ELR (cell line): Measurements from ENCODE around the gene PCGF6.
"Not testable (repeated sequence)": the region's sequence is repeated elsewhere in the genome, so short reads cannot be mapped to it uniquely, and the experiment has no call there.

ENCODE experiments used
- DNase-seq: peaks from one replicate; pipeline ENCODE4 v3.0.0-alpha.2; 2015; ENCODE audit warnings: low read depth

PCGF6 gene, protein sequence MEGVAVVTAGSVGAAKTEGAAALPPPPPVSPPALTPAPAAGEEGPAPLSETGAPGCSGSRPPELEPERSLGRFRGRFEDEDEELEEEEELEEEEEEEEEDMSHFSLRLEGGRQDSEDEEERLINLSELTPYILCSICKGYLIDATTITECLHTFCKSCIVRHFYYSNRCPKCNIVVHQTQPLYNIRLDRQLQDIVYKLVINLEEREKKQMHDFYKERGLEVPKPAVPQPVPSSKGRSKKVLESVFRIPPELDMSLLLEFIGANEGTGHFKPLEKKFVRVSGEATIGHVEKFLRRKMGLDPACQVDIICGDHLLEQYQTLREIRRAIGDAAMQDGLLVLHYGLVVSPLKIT

DNA sequence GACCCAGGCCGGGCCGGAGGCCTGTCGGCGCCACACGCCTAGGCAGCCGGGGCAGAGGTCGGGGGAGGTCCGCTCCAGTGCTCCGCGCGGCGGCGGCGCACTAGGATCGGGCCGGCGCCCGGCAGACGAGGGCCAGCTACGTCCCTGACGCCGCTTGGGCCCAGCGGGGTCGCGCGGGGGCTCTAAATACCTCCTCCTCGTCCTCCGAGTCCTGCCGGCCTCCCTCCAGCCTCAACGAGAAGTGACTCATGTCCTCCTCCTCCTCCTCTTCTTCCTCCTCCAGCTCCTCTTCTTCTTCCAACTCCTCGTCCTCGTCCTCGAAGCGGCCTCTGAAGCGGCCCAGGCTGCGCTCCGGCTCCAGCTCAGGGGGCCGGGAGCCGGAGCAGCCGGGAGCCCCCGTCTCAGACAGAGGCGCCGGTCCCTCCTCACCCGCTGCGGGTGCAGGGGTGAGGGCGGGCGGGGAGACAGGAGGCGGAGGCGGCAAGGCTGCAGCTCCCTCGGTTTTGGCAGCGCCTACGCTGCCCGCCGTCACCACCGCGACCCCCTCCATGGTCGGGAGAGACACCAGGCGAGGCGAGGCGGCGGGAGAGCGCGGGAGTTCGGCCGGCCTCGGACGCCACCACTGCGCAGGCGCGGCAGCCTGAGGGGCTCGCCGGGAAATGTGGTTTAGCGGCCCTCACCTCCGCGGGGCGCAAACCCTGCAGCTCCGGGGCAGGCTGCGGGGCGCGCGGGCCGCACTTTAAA lies at the start of gene PCGF6:
TSS of gene PCGF6 (minus strand) at position 624 of the 744 bp plus-strand sequence. CDS start at position 550, 74 bp downstream.
- DNase-seq: peak; percentile 85

DNA sequence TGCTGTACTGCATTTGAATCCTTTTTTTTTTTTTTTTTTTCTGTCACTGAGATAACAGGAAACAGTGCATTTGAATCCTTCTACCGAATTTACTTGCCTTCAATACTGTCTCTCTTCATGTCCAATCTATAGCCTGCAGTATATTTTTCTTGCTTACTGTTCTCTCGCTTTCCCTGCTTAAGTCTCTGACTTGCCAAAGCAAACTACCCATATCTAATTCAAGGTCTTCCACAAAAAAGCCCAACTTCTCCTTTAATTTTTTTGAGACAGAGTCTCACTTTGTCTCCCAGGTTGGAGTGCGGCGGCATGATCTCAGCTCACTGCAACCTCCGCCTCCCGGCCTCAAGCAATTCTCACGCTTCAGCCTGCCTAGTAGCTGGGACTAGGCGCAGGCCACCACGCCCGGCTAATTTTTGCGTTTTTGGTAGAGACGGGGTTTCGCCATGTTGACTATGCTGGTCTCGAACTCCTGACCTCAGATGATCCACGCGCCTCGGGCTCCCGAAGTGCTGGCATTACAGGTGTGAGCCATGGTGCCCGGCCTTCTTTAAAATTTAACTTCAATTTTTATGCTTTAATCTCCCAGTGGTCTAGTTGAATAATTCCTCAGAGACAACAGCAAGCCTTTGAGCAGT lies 46.4 kb upstream of the PCGF6 start:
- peak; percentile 31 for DNase-seq

- no peak for DNase-seq
Observed at GRCh38 chr10:103396789-103397087, 45.8 kb upstream of the PCGF6 start.

DNA sequence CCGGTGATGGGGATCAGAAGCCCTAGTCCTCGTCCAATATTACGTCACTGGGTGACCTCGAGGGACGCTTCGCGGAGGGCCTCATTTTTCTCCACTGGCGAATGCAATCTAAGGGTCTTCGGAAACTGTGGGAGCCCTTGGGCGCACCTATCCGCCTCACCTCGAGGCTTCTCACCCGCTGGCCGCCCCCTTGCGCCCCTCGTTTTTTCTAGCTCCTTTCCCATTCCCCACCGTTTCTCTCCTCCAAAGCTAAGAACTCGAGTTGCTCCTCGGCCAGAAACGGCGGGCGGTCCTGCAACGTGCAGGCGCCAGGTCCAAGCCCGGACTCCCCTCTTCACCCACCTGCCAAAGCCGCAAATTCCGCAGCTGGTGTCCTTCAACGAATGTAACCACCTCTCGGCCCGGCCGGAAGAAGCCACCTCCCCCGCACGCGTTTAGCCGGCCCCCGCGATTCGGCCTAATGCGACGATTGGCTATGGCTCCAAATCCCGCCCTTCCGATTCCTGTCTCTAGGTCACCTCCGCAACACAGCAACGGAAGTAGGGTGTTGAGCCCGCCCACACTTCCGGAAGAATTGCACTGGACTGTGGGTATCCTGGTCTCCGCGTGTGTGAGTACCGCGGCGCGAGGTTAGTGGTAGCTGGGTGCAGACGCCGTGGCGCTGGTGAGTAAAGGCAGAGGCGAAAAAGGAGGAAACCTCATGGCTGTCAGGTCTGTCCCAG lies 45.3 kb upstream of the PCGF6 start, which contains the start of the genes ATP5MK and PDCD11:
TSS of gene ATP5MK (minus strand) at position 409 of the 722 bp plus-strand sequence. CDS start 4,018 bp downstream, outside the sequence.
TSS of gene PDCD11 (plus strand) at position 560 of the 722 bp plus-strand sequence. CDS start 1,801 bp downstream, outside the sequence.
- peak; percentile 99 for DNase-seq

- DNase-seq: peak; percentile 37
Observed at GRCh38 chr10:103395754-103396066, 44.8 kb upstream of the PCGF6 start.

GRCh38 chr10:103394180-103394579 lies 43.2 kb upstream of the PCGF6 start:
- DNase-seq: no peak

DNA sequence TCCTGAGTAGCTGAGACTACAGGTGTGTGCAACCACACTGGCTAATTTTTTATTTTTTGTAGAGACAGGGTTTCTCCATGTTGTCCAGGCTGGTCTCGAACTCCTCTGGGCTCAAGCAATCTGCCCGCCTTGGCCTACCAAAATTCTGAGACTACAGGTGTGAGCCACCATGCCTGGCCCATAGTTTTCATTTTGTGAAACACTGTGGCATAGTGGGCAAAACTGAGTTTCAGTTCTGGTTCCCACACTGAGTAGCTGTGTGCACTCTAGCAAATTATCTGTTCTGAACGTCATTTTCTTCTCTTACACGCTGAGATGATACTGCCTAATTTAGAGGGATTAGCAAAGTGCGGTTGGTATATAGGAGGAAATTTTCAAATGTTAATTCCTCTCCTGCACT lies 31.8 kb upstream of the PCGF6 start:
- DNase-seq: no peak

GRCh38 chr10:103374263-103374662 lies 23.3 kb upstream of the PCGF6 start:
- no peak for DNase-seq

DNA sequence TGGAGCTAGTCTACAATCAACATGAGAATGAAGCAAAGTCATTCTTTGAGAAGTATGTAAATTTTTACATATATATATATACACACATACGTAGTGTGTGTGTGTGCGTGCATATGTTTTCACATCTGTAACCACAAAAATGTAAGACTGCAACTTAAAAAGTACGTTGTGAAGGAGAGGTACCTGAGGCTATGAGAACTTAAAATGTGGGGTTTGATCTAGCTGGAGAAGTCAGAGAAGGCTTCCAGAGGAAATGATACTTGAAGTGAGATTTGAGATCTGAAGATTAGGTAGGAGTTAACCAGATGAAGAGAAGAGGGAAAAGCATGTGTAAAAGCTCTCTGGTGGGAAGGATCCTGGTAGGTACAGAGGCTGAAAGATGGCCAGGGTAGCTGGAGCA lies 22.6 kb upstream of the PCGF6 start:
- no peak for DNase-seq

DNA sequence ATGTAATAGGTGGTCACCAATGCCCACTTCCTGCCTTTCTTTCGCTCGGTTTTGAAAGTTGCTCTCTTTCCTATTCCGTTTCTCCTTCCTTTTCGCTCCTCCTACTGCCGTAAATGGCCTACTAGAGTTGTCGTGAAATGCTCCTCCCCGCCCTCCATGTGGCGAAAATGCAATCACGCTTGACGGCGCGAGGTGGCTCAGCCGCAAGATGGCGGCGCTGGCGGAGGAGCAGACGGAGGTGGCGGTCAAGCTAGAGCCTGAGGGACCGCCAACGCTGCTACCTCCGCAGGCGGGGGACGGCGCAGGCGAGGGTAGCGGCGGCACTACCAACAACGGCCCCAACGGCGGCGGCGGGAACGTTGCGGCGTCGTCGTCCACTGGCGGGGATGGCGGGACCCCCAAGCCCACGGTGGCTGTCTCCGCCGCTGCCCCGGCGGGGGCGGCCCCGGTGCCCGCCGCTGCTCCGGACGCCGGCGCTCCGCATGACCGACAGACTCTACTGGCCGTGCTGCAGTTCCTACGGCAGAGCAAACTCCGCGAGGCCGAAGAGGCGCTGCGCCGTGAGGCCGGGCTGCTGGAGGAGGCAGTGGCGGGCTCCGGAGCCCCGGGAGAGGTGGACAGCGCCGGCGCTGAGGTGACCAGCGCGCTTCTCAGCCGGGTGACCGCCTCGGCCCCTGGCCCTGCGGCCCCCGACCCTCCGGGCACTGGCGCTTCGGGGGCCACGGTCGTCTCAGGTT lies 17.0 kb upstream of the PCGF6 start, which contains the start of gene TAF5:
TSS of gene TAF5 (plus strand) at position 195 of the 737 bp plus-strand sequence. CDS start at position 209, 14 bp downstream.
- DNase-seq: peak; percentile 98

GRCh38 chr10:103367379-103367781 lies 16.4 kb upstream of the PCGF6 start:
- no peak for DNase-seq

DNA sequence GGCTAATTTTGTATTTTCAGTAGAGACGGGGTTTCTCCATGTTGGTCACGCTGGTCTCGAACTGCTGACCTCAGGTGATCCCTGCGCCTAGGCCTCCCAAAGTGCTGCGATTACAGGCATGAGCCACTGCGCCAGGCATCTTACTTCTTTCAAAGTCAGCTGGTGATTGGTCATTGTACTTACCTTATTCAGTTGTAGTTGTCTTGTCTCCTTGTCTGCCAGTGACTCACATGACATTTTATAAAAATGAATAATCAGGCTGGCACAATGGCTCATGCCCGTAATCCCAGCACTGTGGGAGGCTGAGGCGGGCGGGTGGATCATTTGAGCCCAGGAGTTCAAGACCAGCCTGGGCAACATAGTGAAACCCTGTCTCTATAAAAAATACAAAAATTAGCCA lies 9.9 kb upstream of the PCGF6 start:
- DNase-seq: peak; percentile 68

DNA sequence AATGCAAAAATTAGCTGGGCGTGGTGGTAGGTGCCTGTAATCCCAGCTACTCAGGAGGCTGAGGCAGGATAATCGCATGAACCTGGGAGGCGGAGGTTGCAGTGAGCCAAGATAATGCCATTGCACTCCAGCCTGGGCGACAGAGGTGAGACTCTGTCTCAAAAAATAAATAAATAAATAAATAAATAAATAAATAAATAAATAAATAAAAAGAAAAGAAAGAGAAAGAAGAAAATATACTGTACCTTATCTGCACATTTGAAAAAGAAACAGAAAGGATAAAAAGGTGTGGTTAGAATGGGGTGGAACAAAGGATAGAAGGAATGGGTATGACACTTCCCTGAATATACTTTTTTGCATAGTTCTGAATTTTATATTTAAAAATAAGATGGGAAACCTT lies 8.6 kb upstream of the PCGF6 start:
- not testable (repeated sequence) for DNase-seq

GRCh38 chr10:103355906-103356599 lies 5.1 kb upstream of the PCGF6 start:
- DNase-seq: no peak

DNA sequence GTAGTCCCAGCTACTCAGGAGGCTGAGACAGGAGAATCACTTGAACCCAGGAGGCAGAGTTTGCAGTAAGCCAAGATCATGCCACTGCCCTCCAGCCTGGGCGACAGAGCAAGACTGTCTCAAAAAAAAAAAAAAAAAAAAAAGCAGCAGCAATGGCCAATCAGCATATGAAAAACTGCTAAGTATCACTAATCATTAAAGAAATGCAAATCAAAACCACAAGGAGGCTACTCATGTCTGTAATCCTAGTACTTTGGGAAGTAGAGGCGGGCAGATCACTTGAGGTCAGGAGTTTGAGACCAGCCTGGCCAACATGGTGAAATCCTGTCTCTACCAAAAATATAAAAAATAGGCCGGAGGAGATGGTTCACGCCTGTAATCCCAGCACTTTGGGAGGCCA lies 3.6 kb upstream of the PCGF6 start:
- DNase-seq: not testable (repeated sequence)

- peak; percentile 27 for DNase-seq
Observed at GRCh38 chr10:103353281-103353680, 2.3 kb upstream of the PCGF6 start.

DNA sequence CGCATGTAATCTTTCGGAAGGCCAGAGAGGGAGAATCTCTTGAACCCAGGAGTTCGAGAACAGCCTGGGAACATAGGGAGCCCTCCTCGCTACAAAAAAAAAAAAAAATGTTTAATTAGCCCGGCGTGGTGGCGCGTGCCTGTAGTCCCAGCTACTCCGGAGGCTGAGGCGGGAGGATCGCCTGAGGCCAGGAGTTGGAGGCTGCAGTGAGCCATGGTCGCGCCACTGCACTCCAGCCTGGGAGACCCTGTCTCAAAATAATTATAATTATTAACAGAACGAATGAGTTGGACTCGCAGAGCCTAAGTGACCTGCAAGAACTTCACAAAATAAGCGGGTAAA lies 794 bp downstream of the PCGF6 start:
- DNase-seq: no peak

DNA sequence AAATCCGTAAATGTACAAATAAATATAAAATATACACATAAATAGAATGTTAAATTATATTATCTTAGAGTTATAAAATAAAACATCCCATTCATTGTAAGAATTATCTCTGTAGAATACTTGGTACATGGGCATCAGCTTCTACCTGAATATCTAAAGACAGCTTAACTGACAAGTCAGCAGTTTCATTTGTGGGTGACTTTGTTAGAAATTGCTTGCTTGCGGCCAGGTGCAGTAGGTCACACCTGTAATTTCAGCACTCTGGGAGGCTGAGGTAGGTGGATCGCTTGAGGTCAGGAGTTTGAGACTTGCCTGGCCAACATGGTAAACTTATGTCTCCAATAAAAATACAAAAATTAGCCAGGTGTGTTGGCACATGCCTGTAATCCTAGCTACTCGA lies 14.6 kb downstream of the PCGF6 start:
- no peak for DNase-seq

DNA sequence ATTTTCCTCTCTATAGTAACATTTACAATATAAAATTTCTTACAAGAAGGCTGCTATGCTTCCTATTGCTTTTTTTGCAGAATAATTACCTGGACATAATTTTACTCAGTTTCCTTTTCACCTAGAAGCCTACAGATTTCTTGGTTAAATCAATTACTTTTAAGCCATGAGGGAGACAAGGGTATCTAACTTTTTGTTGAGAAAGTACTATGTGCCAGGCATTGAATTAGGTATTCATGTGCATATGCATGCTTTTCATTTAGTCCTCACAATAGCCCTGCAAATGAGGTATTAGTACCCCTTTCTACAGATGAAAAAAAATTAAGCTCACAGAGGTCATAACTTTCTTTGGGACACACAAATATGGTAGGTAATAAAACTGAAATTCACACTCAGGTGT lies 16.4 kb downstream of the PCGF6 start:
- DNase-seq: no peak

DNA sequence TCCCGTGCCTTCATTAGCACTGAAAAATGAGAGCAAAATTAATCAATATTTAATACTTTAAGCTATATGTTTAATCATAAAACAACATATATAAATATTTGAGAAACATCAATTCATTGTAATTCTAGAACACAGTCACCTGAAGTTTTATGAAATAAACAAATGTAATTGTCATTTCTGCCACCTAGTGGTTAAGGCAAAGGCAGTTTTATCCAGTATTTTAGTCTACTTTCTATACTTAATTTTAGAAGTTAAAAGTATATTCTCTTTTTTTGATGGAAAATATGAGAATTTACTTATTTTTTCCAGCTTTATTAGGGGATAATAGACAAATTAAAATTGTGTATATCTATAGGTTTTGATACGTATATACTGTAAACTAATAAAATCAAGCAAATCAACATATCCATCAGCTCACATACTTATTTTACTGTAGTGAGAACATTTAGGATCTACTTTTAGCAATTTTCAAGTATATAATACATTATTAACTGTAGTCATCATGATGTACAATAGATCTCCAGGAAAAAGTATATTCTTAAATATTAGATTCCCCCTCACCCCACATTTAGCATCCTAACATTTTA lies 16.9 kb downstream of the PCGF6 start:
- DNase-seq: peak; percentile 58

GRCh38 chr10:103327906-103328305 lies 23.0 kb downstream of the PCGF6 start:
- DNase-seq: no peak
